ENCODE data around the gene CACNB4. TPM values are rescaled to one million over a fixed set of nuclear protein-coding genes. Genes with fewer than 3 reads are reported as not detected.

Gene CACNB4
- polyA plus RNA-seq, 1 donor from 2014 or later: 29.0 TPM

DNA sequence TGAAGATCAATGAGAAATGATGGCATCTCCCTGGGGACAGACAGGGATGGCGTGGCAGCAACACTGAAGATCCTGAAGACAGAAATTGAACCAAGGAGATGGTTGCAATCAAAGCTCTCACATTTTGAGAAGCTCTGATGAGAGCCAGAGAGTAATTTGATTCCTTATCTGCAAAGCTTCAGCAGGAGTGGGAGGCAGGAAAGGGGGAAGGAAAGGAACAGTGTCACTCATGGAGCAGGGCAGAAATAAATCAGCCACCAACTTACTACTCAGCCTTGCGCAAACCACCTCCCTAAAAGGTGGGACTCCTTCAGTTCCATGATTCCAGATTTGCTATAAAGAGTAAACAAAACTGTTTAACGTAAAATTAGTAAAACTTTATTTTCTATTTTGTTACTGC lies 119.2 kb downstream of the CACNB4 start:
- no peak for TF ChIP-seq RAD21 (conservative IDR thresholded peaks at IDR 0.05)
- no peak for TF ChIP-seq TAF1 (IDR thresholded peaks at IDR 0.05; ENCODE audit: low read depth)
- TF ChIP-seq, protein P1, sequence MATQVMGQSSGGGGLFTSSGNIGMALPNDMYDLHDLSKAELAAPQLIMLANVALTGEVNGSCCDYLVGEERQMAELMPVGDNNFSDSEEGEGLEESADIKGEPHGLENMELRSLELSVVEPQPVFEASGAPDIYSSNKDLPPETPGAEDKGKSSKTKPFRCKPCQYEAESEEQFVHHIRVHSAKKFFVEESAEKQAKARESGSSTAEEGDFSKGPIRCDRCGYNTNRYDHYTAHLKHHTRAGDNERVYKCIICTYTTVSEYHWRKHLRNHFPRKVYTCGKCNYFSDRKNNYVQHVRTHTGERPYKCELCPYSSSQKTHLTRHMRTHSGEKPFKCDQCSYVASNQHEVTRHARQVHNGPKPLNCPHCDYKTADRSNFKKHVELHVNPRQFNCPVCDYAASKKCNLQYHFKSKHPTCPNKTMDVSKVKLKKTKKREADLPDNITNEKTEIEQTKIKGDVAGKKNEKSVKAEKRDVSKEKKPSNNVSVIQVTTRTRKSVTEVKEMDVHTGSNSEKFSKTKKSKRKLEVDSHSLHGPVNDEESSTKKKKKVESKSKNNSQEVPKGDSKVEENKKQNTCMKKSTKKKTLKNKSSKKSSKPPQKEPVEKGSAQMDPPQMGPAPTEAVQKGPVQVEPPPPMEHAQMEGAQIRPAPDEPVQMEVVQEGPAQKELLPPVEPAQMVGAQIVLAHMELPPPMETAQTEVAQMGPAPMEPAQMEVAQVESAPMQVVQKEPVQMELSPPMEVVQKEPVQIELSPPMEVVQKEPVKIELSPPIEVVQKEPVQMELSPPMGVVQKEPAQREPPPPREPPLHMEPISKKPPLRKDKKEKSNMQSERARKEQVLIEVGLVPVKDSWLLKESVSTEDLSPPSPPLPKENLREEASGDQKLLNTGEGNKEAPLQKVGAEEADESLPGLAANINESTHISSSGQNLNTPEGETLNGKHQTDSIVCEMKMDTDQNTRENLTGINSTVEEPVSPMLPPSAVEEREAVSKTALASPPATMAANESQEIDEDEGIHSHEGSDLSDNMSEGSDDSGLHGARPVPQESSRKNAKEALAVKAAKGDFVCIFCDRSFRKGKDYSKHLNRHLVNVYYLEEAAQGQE (IDR thresholded peaks at IDR 0.05; ENCODE audit: borderline replicate concordance): no peak
- no peak for TF ChIP-seq SMC3 (conservative IDR thresholded peaks at IDR 0.05; ENCODE audit: poor library complexity)
- TF ChIP-seq EP300 (conservative IDR thresholded peaks at IDR 0.05; ENCODE audit: poor library complexity, severe bottlenecking): no peak
- Histone ChIP-seq H3K27ac (ENCODE audit: low read length) (peak overlapping the region; percentile 26), H3K4me2 (ENCODE audit: low read length) (no peak overlapping the region), H3F3A (ENCODE audit: insufficient read depth, low read length, poor library complexity, severe bottlenecking) (no peaks in the 10 kb centered on the region), H3K36me3 (ENCODE audit: insufficient read depth, low read length) (no peaks in the 10 kb centered on the region), H4K20me1 (ENCODE audit: insufficient read depth) (no peaks in the 10 kb centered on the region), H2AFZ (ENCODE audit: low read depth, low read length) (no peak overlapping the region), H3K79me2 (replicated peaks; ENCODE audit: insufficient read depth, low read length) (no peaks in the 10 kb centered on the region), H3K4me3 (ENCODE audit: low read length) (no peak overlapping the region), H3K9me3 (ENCODE audit: low read length) (no peaks in the 10 kb centered on the region), H3K9ac (ENCODE audit: low read length) (no peak overlapping the region), H3K9me2 (ENCODE audit: insufficient read depth, low read length) (no peaks in the 10 kb centered on the region), H3K27me3 (ENCODE audit: insufficient read depth, low read depth, low read length) (no peaks in the 10 kb centered on the region)

DNA sequence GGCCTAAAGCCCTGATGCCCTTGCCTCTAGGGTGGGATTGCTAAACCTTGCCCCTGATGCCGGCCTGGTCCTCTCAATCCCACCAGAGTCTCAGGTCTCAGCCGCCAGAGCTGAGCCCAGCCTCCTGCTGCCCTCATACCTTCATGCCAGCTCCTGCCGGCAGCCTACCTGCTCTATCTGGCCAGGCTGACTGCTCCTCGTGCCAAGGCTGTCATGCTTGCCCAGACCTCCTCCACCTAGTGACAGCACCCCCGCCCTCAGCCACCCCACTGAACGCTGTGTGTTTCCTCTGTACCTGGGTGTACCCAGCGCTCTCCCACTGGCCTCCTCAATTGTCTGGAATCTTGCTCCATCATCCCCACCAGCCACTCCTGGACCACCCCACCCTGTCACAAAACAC lies 120.1 kb downstream of the CACNB4 start:
- H3K27ac ChIP-seq (ENCODE audit: low read length): peak overlapping the region; percentile 51
- H3K4me2 ChIP-seq (ENCODE audit: low read length): no peak overlapping the region
- no peaks in the 10 kb centered on the region for H3K9me3 ChIP-seq (ENCODE audit: low read length)
- no peak for TF ChIP-seq RAD21 (conservative IDR thresholded peaks at IDR 0.05)
- no peaks in the 10 kb centered on the region for H3K36me3 ChIP-seq (ENCODE audit: insufficient read depth, low read length)
- no peaks in the 10 kb centered on the region for H4K20me1 ChIP-seq (ENCODE audit: insufficient read depth)
- no peak overlapping the region for H2AFZ ChIP-seq (ENCODE audit: low read depth, low read length)
- no peaks in the 10 kb centered on the region for H3K9me2 ChIP-seq (ENCODE audit: insufficient read depth, low read length)
- no peaks in the 10 kb centered on the region for H3F3A ChIP-seq (ENCODE audit: insufficient read depth, low read length, poor library complexity, severe bottlenecking)
- no peaks in the 10 kb centered on the region for H3K27me3 ChIP-seq (ENCODE audit: insufficient read depth, low read depth, low read length)
- peak overlapping the region; percentile 22 for H3K4me3 ChIP-seq (ENCODE audit: low read length)
- no peaks in the 10 kb centered on the region for H3K79me2 ChIP-seq (replicated peaks; ENCODE audit: insufficient read depth, low read length)
- H3K9ac ChIP-seq (ENCODE audit: low read length): peak overlapping the region; percentile 9

DNA sequence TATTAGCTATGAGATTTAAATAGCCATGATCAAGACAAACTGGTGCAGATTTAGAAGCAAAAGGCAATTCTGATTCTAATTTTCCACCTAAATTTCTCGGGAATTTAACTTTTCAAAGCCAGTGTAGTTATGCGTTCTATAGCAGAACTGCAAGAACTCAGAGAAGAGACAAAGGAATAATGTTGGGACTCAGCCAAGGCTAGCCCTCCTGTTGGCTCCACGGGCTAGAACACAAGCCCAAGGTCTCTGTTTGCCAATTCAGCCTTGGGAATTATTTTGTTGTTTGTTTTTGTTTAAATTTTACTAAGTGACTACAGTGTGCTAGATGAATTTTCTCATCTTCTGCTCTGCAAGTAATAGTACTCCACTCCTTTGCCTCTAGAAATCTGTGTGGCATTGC lies 121.2 kb downstream of the CACNB4 start:
- no peak overlapping the region for H3K9ac ChIP-seq (ENCODE audit: low read length)
- no peaks in the 10 kb centered on the region for H3K27me3 ChIP-seq (ENCODE audit: insufficient read depth, low read depth, low read length)
- H4K20me1 ChIP-seq (ENCODE audit: insufficient read depth): no peaks in the 10 kb centered on the region
- H3K36me3 ChIP-seq (ENCODE audit: insufficient read depth, low read length): no peaks in the 10 kb centered on the region
- TF ChIP-seq SMC3 (conservative IDR thresholded peaks at IDR 0.05; ENCODE audit: poor library complexity): no peak
- TF ChIP-seq TAF1 (IDR thresholded peaks at IDR 0.05; ENCODE audit: low read depth): no peak
- TF ChIP-seq, protein P2, sequence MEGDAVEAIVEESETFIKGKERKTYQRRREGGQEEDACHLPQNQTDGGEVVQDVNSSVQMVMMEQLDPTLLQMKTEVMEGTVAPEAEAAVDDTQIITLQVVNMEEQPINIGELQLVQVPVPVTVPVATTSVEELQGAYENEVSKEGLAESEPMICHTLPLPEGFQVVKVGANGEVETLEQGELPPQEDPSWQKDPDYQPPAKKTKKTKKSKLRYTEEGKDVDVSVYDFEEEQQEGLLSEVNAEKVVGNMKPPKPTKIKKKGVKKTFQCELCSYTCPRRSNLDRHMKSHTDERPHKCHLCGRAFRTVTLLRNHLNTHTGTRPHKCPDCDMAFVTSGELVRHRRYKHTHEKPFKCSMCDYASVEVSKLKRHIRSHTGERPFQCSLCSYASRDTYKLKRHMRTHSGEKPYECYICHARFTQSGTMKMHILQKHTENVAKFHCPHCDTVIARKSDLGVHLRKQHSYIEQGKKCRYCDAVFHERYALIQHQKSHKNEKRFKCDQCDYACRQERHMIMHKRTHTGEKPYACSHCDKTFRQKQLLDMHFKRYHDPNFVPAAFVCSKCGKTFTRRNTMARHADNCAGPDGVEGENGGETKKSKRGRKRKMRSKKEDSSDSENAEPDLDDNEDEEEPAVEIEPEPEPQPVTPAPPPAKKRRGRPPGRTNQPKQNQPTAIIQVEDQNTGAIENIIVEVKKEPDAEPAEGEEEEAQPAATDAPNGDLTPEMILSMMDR (IDR thresholded peaks at IDR 0.05; ENCODE audit: poor library complexity, severe bottlenecking): no peak
- TF ChIP-seq, protein P1 (IDR thresholded peaks at IDR 0.05; ENCODE audit: borderline replicate concordance): no peak
- TF ChIP-seq EP300 (conservative IDR thresholded peaks at IDR 0.05; ENCODE audit: poor library complexity, severe bottlenecking): no peak
- H3K4me2 ChIP-seq (ENCODE audit: low read length): no peak overlapping the region
- H3K4me3 ChIP-seq (ENCODE audit: low read length): no peak overlapping the region
- peaks cover under 1% of the 10 kb centered on the region for H3K79me2 ChIP-seq (replicated peaks; ENCODE audit: insufficient read depth, low read length)
- H3K9me3 ChIP-seq (ENCODE audit: low read length): no peaks in the 10 kb centered on the region
- H3K9me2 ChIP-seq (ENCODE audit: insufficient read depth, low read length): no peaks in the 10 kb centered on the region
- no peaks in the 10 kb centered on the region for H3F3A ChIP-seq (ENCODE audit: insufficient read depth, low read length, poor library complexity, severe bottlenecking)
- no peak overlapping the region for H2AFZ ChIP-seq (ENCODE audit: low read depth, low read length)
- no peak overlapping the region for H3K27ac ChIP-seq (ENCODE audit: low read length)
